ACC112 (cell line): ENCODE results near the gene ZBTB7B.

Source experiments
- H2AFZ ChIP-seq: fragments of 200-600 bp; sonication (generic); one replicate; pipeline ENCODE4 v1.6.0; 2017; ENCODE audit warnings: antibody characterized with exemption, low read length; ENCODE audit not compliant: unreplicated experiment
- H3K27ac ChIP-seq: fragments of 200-600 bp; sonication (generic); 2 replicates; pipeline ENCODE4 v1.5.1; 2014; ENCODE audit warnings: low read depth, mild to moderate bottlenecking, antibody characterized with exemption, low read length, moderate library complexity
- H3K27me3 ChIP-seq: fragments of 200-600 bp; sonication (generic); 2 replicates; pipeline ENCODE4 v1.6.1; 2014; ENCODE audit warnings: mild to moderate bottlenecking, antibody characterized with exemption, low read length, moderate library complexity, mixed read lengths; ENCODE audit not compliant: insufficient read depth
- H3K36me3 ChIP-seq: fragments of 200-600 bp; sonication (generic); 2 replicates; pipeline ENCODE4 v1.6.1; 2016; ENCODE audit warnings: mild to moderate bottlenecking, antibody characterized with exemption, low read length, moderate library complexity, mixed read lengths; ENCODE audit not compliant: insufficient read depth
- H3K4me1 ChIP-seq: fragments of 200-600 bp; sonication (generic); one replicate; pipeline ENCODE4 v1.6.1; 2016; ENCODE audit warnings: low read length, mixed read lengths; ENCODE audit not compliant: insufficient read depth, unreplicated experiment, control insufficient read depth
- H3K4me3 ChIP-seq: fragments of 200-600 bp; sonication (generic); 2 replicates; pipeline ENCODE4 v1.5.1; 2014; ENCODE audit warnings: mild to moderate bottlenecking, low read depth, low read length
- H3K79me2 ChIP-seq: fragments of 200-600 bp; sonication (generic); one replicate; pipeline ENCODE4 v1.6.0; 2016; ENCODE audit warnings: low read length; ENCODE audit not compliant: control insufficient read depth, unreplicated experiment, insufficient read depth

The ZBTB7B gene

GRCh38 chr1:155064111-155064831, 61.7 kb downstream of the ZBTB7B start:
- H3K36me3 ChIP-seq, result no peaks in the 10 kb centered on the region
- peak overlapping the region; percentile 88 for H3K4me3 ChIP-seq
- H3K79me2 ChIP-seq, result no peaks in the 10 kb centered on the region
- peaks cover 8% of the 10 kb centered on the region for H3K4me1 ChIP-seq
- no peak overlapping the region for H2AFZ ChIP-seq
- no peak overlapping the region for H3K27ac ChIP-seq
- H3K27me3 ChIP-seq, result no peaks in the 10 kb centered on the region

GRCh38 chr1:155064832-155065429, 62.3 kb downstream of the ZBTB7B start:
- Histone ChIP-seq H3K27ac (no peak overlapping the region), H3K27me3 (no peaks in the 10 kb centered on the region), H3K4me1 (peaks cover 8% of the 10 kb centered on the region), H3K36me3 (no peaks in the 10 kb centered on the region), H3K79me2 (no peaks in the 10 kb centered on the region), H2AFZ (no peak overlapping the region), H3K4me3 (peak overlapping the region; percentile 88; the same call in 1 of the 2 replicates)

GRCh38 chr1:155066777-155067176, 64.2 kb downstream of the ZBTB7B start:
- Histone ChIP-seq H3K4me3 (no peak overlapping the region), H3K27me3 (no peaks in the 10 kb centered on the region), H3K4me1 (peaks cover 13% of the 10 kb centered on the region), H3K36me3 (no peaks in the 10 kb centered on the region), H2AFZ (no peak overlapping the region), H3K27ac (no peak overlapping the region), H3K79me2 (no peaks in the 10 kb centered on the region)
